NT2/D1 (cell line): ENCODE results near the gene ICAM2.

Source experiments
- SUZ12 ChIP-seq: IDR thresholded peaks from 2 replicates; pipeline ENCODE4 v1.6.1; 2011; ENCODE audit not compliant: insufficient read length, insufficient read depth; ENCODE audit errors: extremely low read depth
- YY1 ChIP-seq: IDR thresholded peaks from 2 replicates; pipeline ENCODE4 v1.6.1; 2011; ENCODE audit not compliant: insufficient read length, insufficient read depth
- ZNF274 ChIP-seq: IDR thresholded peaks from 2 replicates; pipeline ENCODE4 v1.6.1; 2011; ENCODE audit warnings: mild to moderate bottlenecking, low read depth, low read length

- TF ChIP-seq ZNF274 (no peak), YY1 (no peak), SUZ12 (no peak)
Measured at GRCh38 chr17:64006361-64007088, 13.9 kb downstream of the ICAM2 start.
